Kidney glomerular epithelial cell (primary cell): ENCODE results near the gene CACNA1C.
"Not testable (repeated sequence)": the region's sequence is repeated elsewhere in the genome, so short reads cannot be mapped to it uniquely, and the experiment has no call there.

Experiments
- DNase-seq: peaks from one replicate; lab custom pipeline; 2025; lab: John Stamatoyannopoulos, UW

The CACNA1C gene

GRCh38 chr12:2076196-2076570, 23.4 kb downstream of the CACNA1C start:
- DNase-seq: no peak

- no peak for DNase-seq
These were observed 23.9 kb downstream of the CACNA1C start for GRCh38 chr12:2076728-2077127.

GRCh38 chr12:2080604-2081003, 27.8 kb downstream of the CACNA1C start:
- DNase-seq: no peak

GRCh38 chr12:2082321-2082720, 29.5 kb downstream of the CACNA1C start:
- DNase-seq: no peak

GRCh38 chr12:2083008-2083407, 30.2 kb downstream of the CACNA1C start:
- no peak for DNase-seq

- no peak for DNase-seq
These were observed 30.8 kb downstream of the CACNA1C start for GRCh38 chr12:2083561-2083960.

GRCh38 chr12:2084553-2085296, 31.9 kb downstream of the CACNA1C start:
- no peak for DNase-seq

GRCh38 chr12:2092354-2092753, 39.6 kb downstream of the CACNA1C start:
- no peak for DNase-seq

GRCh38 chr12:2092890-2093289, 40.1 kb downstream of the CACNA1C start:
- peak; percentile 3 for DNase-seq

- no peak for DNase-seq
These were observed 41.8 kb downstream of the CACNA1C start for GRCh38 chr12:2094597-2094996.

- no peak for DNase-seq
These were observed 43.1 kb downstream of the CACNA1C start for GRCh38 chr12:2095878-2096277.

- no peak for DNase-seq
These were observed 44.8 kb downstream of the CACNA1C start for GRCh38 chr12:2097617-2098016.

- no peak for DNase-seq
These were observed 46.1 kb downstream of the CACNA1C start for GRCh38 chr12:2098852-2099251.

- DNase-seq: no peak
These were observed 46.8 kb downstream of the CACNA1C start for GRCh38 chr12:2099595-2099994.

GRCh38 chr12:2101359-2101758, 48.6 kb downstream of the CACNA1C start:
- no peak for DNase-seq

- DNase-seq: no peak
These were observed 49.0 kb downstream of the CACNA1C start for GRCh38 chr12:2101771-2102170.

- not testable (repeated sequence) for DNase-seq
These were observed 49.9 kb downstream of the CACNA1C start for GRCh38 chr12:2102736-2103135.

- DNase-seq: not testable (repeated sequence)
These were observed 52.6 kb downstream of the CACNA1C start for GRCh38 chr12:2105387-2105786.

- DNase-seq: no peak
These were observed 55.4 kb downstream of the CACNA1C start for GRCh38 chr12:2108166-2108565.

- DNase-seq: no peak
These were observed 56.3 kb downstream of the CACNA1C start for GRCh38 chr12:2108975-2109671.

GRCh38 chr12:2110127-2110526, 57.3 kb downstream of the CACNA1C start:
- no peak for DNase-seq

GRCh38 chr12:2110849-2111566, 58.2 kb downstream of the CACNA1C start:
- DNase-seq: no peak

GRCh38 chr12:2111826-2112225, 59.0 kb downstream of the CACNA1C start:
- DNase-seq: no peak
